H1 (cell line): Measurements from ENCODE around the gene ZNF496. TPM values are rescaled to one million over a fixed set of nuclear protein-coding genes. Genes with fewer than 3 reads are reported as not detected.

Experiments used
- CTCF ChIA-PET: fragments of 300-600 bp; sonication (Branson Sonifier 250); formaldehyde crosslinking; loops from one replicate; lab custom pipeline; 2021; ENCODE audit not compliant: partially characterized antibody; lab: Charles Lee
- POLR2A ChIA-PET: fragments of 300-600 bp; sonication (Branson Sonifier 250); formaldehyde crosslinking; loops from one replicate; lab custom pipeline; 2021; ENCODE audit warnings: inconsistent platforms; ENCODE audit not compliant: partially characterized antibody; lab: Charles Lee
- DNase-seq, 2 experiments: peaks; one replicate each; pipeline versions ENCODE4 v3.0.0 to v3.0.0-alpha.2; 2010 to 2022; ENCODE audit warnings: low spot score in 2 of 2, low read depth in 1 of 2, mixed read lengths in 1 of 2
- FAIRE-seq: peaks from 2 replicates; lab custom pipeline; 2011; peaks lifted over from hg19 to GRCh38; lab: Jason Lieb, UNC
- H2AFZ ChIP-seq: 2 replicates; pipeline ENCODE4 v1.8.1; 2012; ENCODE audit warnings: low read length, inconsistent platforms
- H2AK5ac ChIP-seq: 2 replicates; pipeline ENCODE4 v1.6.1; 2013; ENCODE audit warnings: low read depth, low read length
- H2BK120ac ChIP-seq: replicated peaks from 2 replicates; pipeline ENCODE3; 2013; ENCODE audit warnings: low read depth, low read length, inconsistent platforms
- H2BK12ac ChIP-seq: 2 replicates; pipeline ENCODE4 v1.6.1; 2013; ENCODE audit warnings: low read depth, low read length
- H2BK15ac ChIP-seq: 2 replicates; pipeline ENCODE4 v1.6.1; 2013; ENCODE audit warnings: low read length
- H2BK20ac ChIP-seq: 2 replicates; pipeline ENCODE4 v1.6.1; 2013; ENCODE audit warnings: low read length
- H2BK5ac ChIP-seq: 2 replicates; pipeline ENCODE4 v1.6.1; 2013; ENCODE audit warnings: low read depth, low read length
- H3K14ac ChIP-seq: 2 replicates; pipeline ENCODE4 v1.6.1; 2013; ENCODE audit warnings: inconsistent platforms; ENCODE audit not compliant: insufficient read length
- H3K18ac ChIP-seq: 2 replicates; pipeline ENCODE4 v1.6.1; 2013; ENCODE audit warnings: low read length; ENCODE audit errors: extremely low read depth
- H3K23ac ChIP-seq: 2 replicates; pipeline ENCODE4 v1.6.1; 2013; ENCODE audit warnings: inconsistent platforms; ENCODE audit not compliant: insufficient read length
- H3K23me2 ChIP-seq: 2 replicates; pipeline ENCODE4 v1.6.1; 2013; ENCODE audit warnings: low read depth, low read length
- H3K27ac ChIP-seq: 2 replicates; pipeline ENCODE4 v1.6.1; 2011; ENCODE audit warnings: low read depth, low read length, inconsistent platforms
- H3K27me3 ChIP-seq, 4 experiments: replicated peaks in 1 of 4; 1 replicate in 1 of 4; 2 replicates in 3 of 4; pipeline versions ENCODE4 v1.6.1 to v1.8.1; 2011 to 2013; ENCODE audit warnings: low read length in 3 of 4, mild to moderate bottlenecking in 3 of 4, inconsistent platforms in 2 of 4, mixed read lengths in 2 of 4, moderate library complexity in 1 of 4; ENCODE audit not compliant: control insufficient read depth in 3 of 4, insufficient read depth in 3 of 4; ENCODE audit errors: extremely low read depth in 1 of 4
- H3K36me3 ChIP-seq, 4 experiments: 2 replicates each; pipeline versions ENCODE4 v1.6.1 to v1.8.1; 2011 to 2013; ENCODE audit warnings: mild to moderate bottlenecking in 4 of 4, low read length in 3 of 4, moderate library complexity in 2 of 4, control low read depth in 1 of 4, inconsistent platforms in 1 of 4; ENCODE audit not compliant: insufficient read depth in 4 of 4, control insufficient read depth in 2 of 4
- H3K4ac ChIP-seq: replicated peaks from 2 replicates; pipeline ENCODE3; 2013; ENCODE audit warnings: low read length, low read depth, mixed read lengths, inconsistent platforms; ENCODE audit not compliant: insufficient read length
- H3K4me1 ChIP-seq, 4 experiments: replicated peaks in 1 of 4; 1 replicate in 1 of 4; 2 replicates in 3 of 4; pipeline versions ENCODE4 v1.6.1 to v1.8.1; 2011 to 2013; ENCODE audit warnings: low read length in 3 of 4, inconsistent platforms in 2 of 4, mixed read lengths in 1 of 4; ENCODE audit not compliant: insufficient read depth in 4 of 4, control insufficient read depth in 3 of 4
- H3K4me2 ChIP-seq, 2 experiments: 2 replicates each; pipeline versions ENCODE4 v1.6.1 to v1.8.1; 2011 to 2013; ENCODE audit warnings: low read depth in 2 of 2, low read length in 2 of 2, control low read depth in 1 of 2, inconsistent platforms in 1 of 2, mild to moderate bottlenecking in 1 of 2; ENCODE audit not compliant: insufficient read depth in 1 of 2
- H3K4me3 ChIP-seq, 4 experiments: fragments of 200-600, 300-600 bp in 1 of 4; sonication (generic), shearing (Covaris generic), sonication (Bioruptor Twin) in 1 of 4; 2 replicates each; pipeline versions ENCODE4 v1.5.1 to v1.8.1; 2011 to 2016; ENCODE audit warnings: low read length in 4 of 4, low read depth in 3 of 4, control low read depth in 2 of 4, inconsistent platforms in 2 of 4, mild to moderate bottlenecking in 2 of 4, mixed read lengths in 1 of 4, moderate library complexity in 1 of 4; ENCODE audit not compliant: insufficient read depth in 2 of 4; ENCODE audit errors: extremely low read depth in 1 of 4
- H3K56ac ChIP-seq: replicated peaks from 2 replicates; pipeline ENCODE3; 2013; ENCODE audit warnings: low read depth, mild to moderate bottlenecking, mixed read lengths, low read length, inconsistent platforms; ENCODE audit not compliant: insufficient read length
- H3K79me1 ChIP-seq: 2 replicates; pipeline ENCODE4 v1.6.1; 2013; ENCODE audit warnings: low read depth, low read length, control low read depth
- H3K79me2 ChIP-seq, 2 experiments: 2 replicates each; pipeline versions ENCODE4 v1.6.1 to v1.8.1; 2012 to 2013; ENCODE audit warnings: low read length in 2 of 2, mild to moderate bottlenecking in 2 of 2, inconsistent platforms in 1 of 2; ENCODE audit not compliant: insufficient read depth in 2 of 2, control insufficient read depth in 1 of 2
- H3K9ac ChIP-seq, 4 experiments: replicated peaks in 1 of 4; 1 replicate in 1 of 4; 2 replicates in 3 of 4; pipeline versions ENCODE4 v1.6.1 to v1.8.1; 2011 to 2013; ENCODE audit warnings: low read depth in 3 of 4, low read length in 3 of 4, control low read depth in 2 of 4, mild to moderate bottlenecking in 2 of 4, moderate library complexity in 2 of 4, inconsistent platforms in 1 of 4; ENCODE audit errors: extremely low read depth in 1 of 4
- H3K9me3 ChIP-seq, 2 experiments: 2 replicates each; pipeline versions ENCODE4 v1.6.1 to v1.8.1; 2012 to 2013; ENCODE audit warnings: mild to moderate bottlenecking in 2 of 2, moderate library complexity in 2 of 2, control low read depth in 1 of 2, inconsistent platforms in 1 of 2, low read depth in 1 of 2, low read length in 1 of 2, mixed read lengths in 1 of 2; ENCODE audit not compliant: insufficient read depth in 2 of 2
- H4K20me1 ChIP-seq, 2 experiments: replicated peaks in 1 of 2; 2 replicates each; pipeline versions ENCODE3 to v1.8.1; 2011 to 2013; ENCODE audit warnings: inconsistent platforms in 2 of 2, low read length in 2 of 2, mild to moderate bottlenecking in 1 of 2; ENCODE audit not compliant: insufficient read depth in 2 of 2, control insufficient read depth in 1 of 2
- H4K5ac ChIP-seq: 2 replicates; pipeline ENCODE4 v1.6.1; 2013; ENCODE audit warnings: low read length, low read depth, mixed read lengths, inconsistent platforms; ENCODE audit not compliant: insufficient read length
- H4K8ac ChIP-seq: 2 replicates; pipeline ENCODE4 v1.8.0; 2013; ENCODE audit warnings: mild to moderate bottlenecking, moderate library complexity, low read length, inconsistent platforms; ENCODE audit not compliant: insufficient read depth; ENCODE audit errors: extremely low read depth
- H4K91ac ChIP-seq: replicated peaks from 2 replicates; pipeline ENCODE3; 2013; ENCODE audit warnings: low read length, mixed read lengths, inconsistent platforms; ENCODE audit not compliant: insufficient read length
- JUN ChIP-seq: IDR thresholded peaks from 2 replicates; pipeline ENCODE4 v1.6.1; 2011; ENCODE audit warnings: low read depth, mild to moderate bottlenecking, improper control_type of control experiment, low read length
- NANOG ChIP-seq: IDR thresholded peaks from 2 replicates; pipeline ENCODE4 v1.6.1; 2011; ENCODE audit warnings: low read length, low read depth, mild to moderate bottlenecking, inconsistent platforms; ENCODE audit not compliant: insufficient read depth, poor library complexity, severe bottlenecking
- YY1 ChIP-seq: IDR thresholded peaks from 2 replicates; pipeline ENCODE4 v1.6.1; 2011; ENCODE audit warnings: low read depth, mild to moderate bottlenecking, low read length
- WGBS, 2 experiments: shearing (Covaris generic) in 1 of 2; methylation state at CpG; one replicate each; pipeline versions ENCODE4 v1.1.6 to v1.1.7; 2013 to 2015; ENCODE audit warnings: low lambda C conversion rate in 2 of 2, mixed read lengths in 2 of 2, inconsistent platforms in 1 of 2, low coverage in 1 of 2, missing lambda C conversion rate in 1 of 2; ENCODE audit not compliant: insufficient replicate concordance in 2 of 2, insufficient coverage in 1 of 2, insufficient read length in 1 of 2; ENCODE audit errors: extremely low coverage in 1 of 2, missing lambda C conversion rate in 1 of 2; 5-methylcytosine and 5-hydroxymethylcytosine counted together
- polyA plus RNA-seq, 7 experiments: library from polyadenylated mRNA; depleted of rRNA in 3 of 7; stranded (reverse) in 5 of 7; unstranded in 2 of 7; fragments of >200 nt in 5 of 7; fragments of 200-250 nt in 2 of 7; gene quantifications; 1 replicate in 5 of 7; 2 replicates in 1 of 7; 4 replicates in 1 of 7; pipeline versions ENCODE4 v1.2.1 to v1.2.3, GENCODE V29; 2011 to 2013; ENCODE audit warnings: missing spikeins in 2 of 7, mixed read lengths in 2 of 7
- total RNA-seq: library from RNA; stranded (reverse); fragmentation: NEBNext Ultra II Directional; extraction: Animal tissue kit (Norgen Biotek cat#: 25700); gene quantifications from 2 replicates; pipeline ENCODE4 v1.2.1, GENCODE V29; 2021

The ZNF496 gene
- total and polyA plus RNA-seq, 2 of the 8 experiments (the other 6 are each of a cell fraction or from before 2014, with no cell fraction given) = 27.9 to 71.4 TPM

DNA sequence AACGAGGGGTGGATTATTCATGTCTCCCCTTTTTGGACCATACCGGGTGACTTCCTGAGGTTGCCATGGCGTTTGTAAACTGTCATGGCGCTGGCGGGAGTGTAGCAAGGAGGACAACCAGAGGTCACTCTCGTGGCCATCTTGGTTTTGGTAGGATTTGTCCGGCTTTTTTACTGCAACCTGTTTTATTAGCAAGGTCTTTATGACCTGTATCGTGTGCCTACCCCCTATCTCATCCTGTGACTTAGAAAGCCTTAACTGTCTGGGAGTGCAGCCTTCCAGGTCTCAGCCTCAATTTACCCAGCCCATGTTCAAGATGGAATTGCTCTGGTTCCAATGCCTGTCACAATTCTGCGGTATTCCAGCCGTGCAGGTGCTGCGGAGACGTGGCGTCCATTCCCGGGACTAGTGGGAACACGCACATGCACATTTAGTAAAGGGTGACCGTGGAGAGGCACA lies 40.2 kb upstream of the ZNF496 start:
- H3K9me3 ChIP-seq = no peaks in the 10 kb centered on the region
- no peak for TF ChIP-seq NANOG
- TF ChIP-seq JUN = no peak
- TF ChIP-seq YY1 = peak; percentile 77; the same call in 1 of the 2 replicates
- DNase-seq (no peak), FAIRE-seq (no peak)
- no peaks in the 10 kb centered on the region; a peak in 1 of 7 replicates for H3K27me3 ChIP-seq
- H3K4ac ChIP-seq = no peak overlapping the region
- no peak overlapping the region for H4K91ac ChIP-seq
- no peak overlapping the region for H3K9ac ChIP-seq
- no peak overlapping the region for H3K56ac ChIP-seq
- no peaks in the 10 kb centered on the region for H3K79me1 ChIP-seq
- no peaks in the 10 kb centered on the region for H3K36me3 ChIP-seq
- no peak overlapping the region for H3K4me2 ChIP-seq
- H3K14ac ChIP-seq = no peak overlapping the region
- peak overlapping the region; percentile 40; the same call in 1 of the 2 replicates for H2BK12ac ChIP-seq
- H2BK120ac ChIP-seq = no peak overlapping the region
- H2AFZ ChIP-seq = no peak overlapping the region
- 0 out of 2 replicates have a peak overlapping the region, but pooled peaks have one; percentile 12 for H2BK5ac ChIP-seq
- no peak overlapping the region for H3K27ac ChIP-seq
- ChIA-PET CTCF (interaction anchor here (1.0 to 2.3 kb wide), 12 partner anchors 14 to 114 kb away, joined by 3 to 26 read pairs (median 5); no protein-coding TSS in a partner anchor), POLR2A (no interaction called here)
- H3K23me2 ChIP-seq = no peaks in the 10 kb centered on the region; the same call in 1 of the 2 replicates
- WGBS, 2 experiments = 91% methylated on average over 16 of the region's 16 CpGs; no CpG with 5 or more reads in 1 of the 2 experiments
- no peak overlapping the region for H4K5ac ChIP-seq
- no peak overlapping the region; the same call in 1 of the 2 replicates for H2AK5ac ChIP-seq
- H2BK15ac ChIP-seq = peak overlapping the region; percentile 31; the same call in 1 of the 2 replicates
- no peak overlapping the region; the same call in 1 of the 2 replicates for H4K8ac ChIP-seq
- H3K79me2 ChIP-seq = no peaks in the 10 kb centered on the region
- H3K4me3 ChIP-seq = no peak overlapping the region
- H4K20me1 ChIP-seq = no peaks in the 10 kb centered on the region
- no peak overlapping the region for H3K23ac ChIP-seq
- peak overlapping the region; percentile 62; the same call in 1 of the 2 replicates for H3K18ac ChIP-seq
- H2BK20ac ChIP-seq = peak overlapping the region; percentile 74; the same call in 1 of the 2 replicates
- peaks cover 8 to 20% (median 18%) of the 10 kb centered on the region in 4 experiments; a peak in 6 of 7 replicates for H3K4me1 ChIP-seq
